SH-SY5Y (cell line): ENCODE measurements around the gene MMP11.

ENCODE experiments used
- GATA2 ChIP-seq: IDR thresholded peaks from 2 replicates; pipeline ENCODE4 v1.6.1; 2011; ENCODE audit warnings: mild to moderate bottlenecking, low read depth, low read length
- GATA3 ChIP-seq: IDR thresholded peaks from 2 replicates; pipeline ENCODE4 v1.6.1; 2011; ENCODE audit warnings: low read depth, mild to moderate bottlenecking, low read length, moderate library complexity

The MMP11 gene

DNA sequence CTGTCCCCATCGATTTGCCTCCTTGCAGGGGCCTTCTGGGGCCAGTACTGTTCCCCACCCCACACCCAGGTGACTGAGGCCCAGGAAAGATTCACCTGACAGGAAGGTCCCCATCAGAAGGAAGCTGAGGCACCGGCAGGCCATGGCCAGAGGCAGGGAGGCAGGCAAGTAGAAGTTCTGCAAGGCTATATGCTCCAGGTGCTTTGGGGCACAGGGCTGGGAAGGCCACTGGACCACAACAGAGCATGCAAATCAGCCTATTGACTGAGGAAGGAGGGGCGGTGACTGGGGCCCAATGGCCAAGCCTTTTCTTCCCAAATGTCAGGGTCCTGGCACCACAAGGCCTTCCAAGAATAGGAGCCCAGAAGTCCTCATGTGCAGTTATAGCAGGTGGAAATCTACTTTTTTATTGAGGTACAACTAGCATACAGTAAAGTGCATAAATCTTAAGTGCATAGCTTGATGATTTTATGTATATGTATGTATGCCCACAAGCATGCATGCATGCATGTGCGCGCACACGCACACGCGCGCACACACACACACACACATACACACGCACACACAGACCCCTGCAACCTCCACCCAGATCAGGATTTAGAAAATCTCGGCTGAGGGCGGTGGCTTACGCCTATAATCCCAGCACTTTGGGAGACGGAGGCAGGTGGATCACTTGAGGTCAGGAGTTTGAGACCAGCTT, 18.3 kb upstream of the MMP11 start, which contains the start of gene VPREB3:
Gene VPREB3, minus strand, starts transcription at position 206 of the 700 bp plus-strand sequence. Its CDS starts 62 bp downstream, at position 144.
- TF ChIP-seq GATA3 (no peak), GATA2 (no peak)

GRCh38 chr22:23754980-23755636, 17.5 kb upstream of the MMP11 start:
- no peak for TF ChIP-seq GATA3
- TF ChIP-seq GATA2 = no peak

- TF ChIP-seq GATA3 (no peak), GATA2 (no peak)
Observed at GRCh38 chr22:23755711-23756110, 16.9 kb upstream of the MMP11 start.

DNA sequence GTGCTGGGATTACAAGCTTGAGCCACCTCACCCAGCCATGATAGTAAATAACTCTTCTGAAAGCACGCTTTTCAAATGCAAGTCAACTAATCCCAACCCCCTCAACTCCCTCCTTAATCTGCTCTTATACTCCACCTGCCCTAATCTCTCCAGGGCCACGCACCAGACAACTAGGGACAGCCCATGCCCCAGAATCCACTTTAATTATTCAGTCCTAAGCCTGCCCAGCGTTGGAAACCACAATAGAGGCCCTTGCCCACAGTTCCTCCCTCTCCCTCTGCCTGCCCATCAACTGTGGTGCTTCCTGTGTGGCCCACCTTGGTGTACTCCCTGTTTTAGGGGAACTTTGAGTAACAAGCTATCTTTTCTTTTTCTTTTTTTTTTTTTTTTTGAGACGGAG, 15.8 kb upstream of the MMP11 start:
- TF ChIP-seq GATA3 (no peak), GATA2 (no peak)

- TF ChIP-seq GATA2 (no peak), GATA3 (no peak)
Observed at GRCh38 chr22:23759566-23759965, 13.1 kb upstream of the MMP11 start.

DNA sequence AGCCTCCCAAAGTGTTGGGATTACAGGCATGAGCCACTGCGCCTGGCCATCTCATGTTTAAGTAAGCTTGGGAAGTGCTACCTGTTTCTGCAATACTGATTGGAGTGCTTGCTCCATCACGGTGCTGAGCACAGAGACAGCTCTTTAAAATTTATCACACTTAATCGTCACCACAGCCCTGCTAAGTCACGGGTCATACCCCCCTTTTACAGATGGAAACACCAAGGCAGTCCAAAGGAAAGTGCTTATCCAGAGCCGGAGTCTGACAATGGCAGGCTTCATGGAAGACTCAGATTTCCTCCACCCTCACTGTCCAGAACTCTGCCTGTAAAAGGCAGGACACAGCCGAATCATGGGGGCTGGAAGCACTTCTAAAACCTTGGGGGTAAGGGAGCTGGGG, 12.6 kb upstream of the MMP11 start:
- TF ChIP-seq GATA2 (no peak), GATA3 (no peak)

- no peak for TF ChIP-seq GATA3
Observed at GRCh38 chr22:23762842-23763578, 9.6 kb upstream of the MMP11 start, which contains the start of gene C22orf15. TSS of gene C22orf15 (plus strand) at chr22:23762990. CDS start at chr22:23763307, 317 bp downstream.

DNA sequence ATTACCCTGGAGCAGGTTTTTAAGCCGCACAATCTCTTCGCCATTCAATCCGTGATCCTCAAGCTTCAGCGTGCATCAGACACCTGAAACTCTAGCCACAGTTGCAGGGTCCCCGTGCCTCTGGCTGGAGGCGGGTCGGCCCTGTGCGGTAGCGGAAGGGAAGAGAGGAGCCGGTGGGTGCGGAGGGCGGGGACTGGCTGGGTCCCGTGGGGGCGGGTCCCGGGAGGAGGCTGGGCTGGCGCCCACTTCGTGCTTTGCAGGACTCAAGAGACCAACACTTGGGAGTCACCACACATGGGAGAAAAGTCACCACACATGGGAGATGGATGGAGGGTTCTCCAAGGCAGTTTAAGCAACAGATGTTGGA, 9.1 kb upstream of the MMP11 start:
- no peak for TF ChIP-seq GATA2
- TF ChIP-seq GATA3 = no peak

DNA sequence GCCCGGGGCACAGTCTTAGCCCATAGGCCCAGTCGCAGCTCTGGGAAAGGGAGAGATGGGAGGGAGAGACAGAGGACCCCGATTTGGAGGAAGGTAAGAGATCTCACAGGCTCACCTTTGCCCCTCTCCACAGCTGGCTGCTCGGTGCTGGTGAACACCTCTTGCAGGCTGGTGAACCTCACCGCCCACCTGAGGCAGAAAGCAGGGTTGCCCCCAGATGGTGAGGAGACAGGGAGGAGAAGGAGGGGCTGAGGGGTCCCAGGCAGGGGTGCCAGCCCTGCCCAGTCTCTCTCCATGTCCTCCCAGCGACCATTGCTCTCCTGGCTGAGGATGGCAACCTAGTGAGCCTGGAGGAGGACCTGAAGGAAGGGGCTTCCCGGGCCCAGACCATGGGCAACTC, 8.7 kb upstream of the MMP11 start:
- TF ChIP-seq GATA2 (no peak), GATA3 (no peak)

- TF ChIP-seq GATA3 (no peak), GATA2 (no peak)
Observed at GRCh38 chr22:23764899-23765881, 7.5 kb upstream of the MMP11 start.

GRCh38 chr22:23767303-23767672, 5.4 kb upstream of the MMP11 start:
- TF ChIP-seq GATA3 (no peak), GATA2 (no peak)

GRCh38 chr22:23767673-23768548, 4.7 kb upstream of the MMP11 start, which contains the start of gene CHCHD10:
TSS of gene CHCHD10 (minus strand) at chr22:23767972. CDS start at chr22:23767874, 98 bp downstream.
- TF ChIP-seq GATA2 (no peak), GATA3 (no peak)

GRCh38 chr22:23769321-23769965, 3.2 kb upstream of the MMP11 start:
- no peak for TF ChIP-seq GATA2
- no peak for TF ChIP-seq GATA3
